WI38 (cell line): Measurements from ENCODE around the gene HAND2.

Experiments
- H3K4me3 ChIP-seq: 2 replicates; pipeline ENCODE4 v1.5.1; 2011; ENCODE audit warnings: low read depth, mild to moderate bottlenecking, control low read depth, low read length
- TF ChIP-seq, protein P1 (sequence below): IDR thresholded peaks from 2 replicates; pipeline ENCODE4 v1.5.1; 2012; ENCODE audit warnings: low read depth, mild to moderate bottlenecking, control low read depth, low read length

Gene HAND2

DNA sequence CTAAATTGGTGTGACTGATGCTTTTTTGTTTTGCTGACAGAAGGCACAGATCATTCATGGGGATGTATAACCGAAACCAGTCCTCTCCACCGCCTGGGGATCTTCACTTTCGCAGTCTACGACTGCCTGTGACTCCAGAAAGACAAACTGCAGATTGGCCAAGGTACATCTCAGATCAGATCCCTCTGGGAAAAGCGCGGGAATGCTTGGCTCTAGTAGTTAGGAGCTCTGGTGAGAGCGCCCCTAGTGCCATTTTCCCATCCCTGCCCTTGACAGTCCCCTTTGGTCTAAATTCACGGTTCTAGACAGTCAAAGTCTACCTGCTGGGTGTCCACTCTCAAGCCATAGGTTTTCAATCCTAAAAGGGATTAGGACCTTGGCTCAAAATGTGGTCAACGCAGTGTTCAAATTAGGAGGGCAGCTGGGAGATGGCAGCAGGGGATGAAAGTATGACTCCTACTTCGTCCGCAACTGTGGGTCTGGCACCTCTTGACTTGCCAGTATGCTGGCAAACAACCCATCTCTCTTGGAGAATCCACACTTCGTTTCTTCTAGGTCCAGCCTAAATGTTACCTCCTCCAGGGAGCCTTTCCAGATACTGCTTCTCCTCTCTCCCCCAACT is 6.9 kb upstream of the HAND2 start:
- TF ChIP-seq, protein P1, sequence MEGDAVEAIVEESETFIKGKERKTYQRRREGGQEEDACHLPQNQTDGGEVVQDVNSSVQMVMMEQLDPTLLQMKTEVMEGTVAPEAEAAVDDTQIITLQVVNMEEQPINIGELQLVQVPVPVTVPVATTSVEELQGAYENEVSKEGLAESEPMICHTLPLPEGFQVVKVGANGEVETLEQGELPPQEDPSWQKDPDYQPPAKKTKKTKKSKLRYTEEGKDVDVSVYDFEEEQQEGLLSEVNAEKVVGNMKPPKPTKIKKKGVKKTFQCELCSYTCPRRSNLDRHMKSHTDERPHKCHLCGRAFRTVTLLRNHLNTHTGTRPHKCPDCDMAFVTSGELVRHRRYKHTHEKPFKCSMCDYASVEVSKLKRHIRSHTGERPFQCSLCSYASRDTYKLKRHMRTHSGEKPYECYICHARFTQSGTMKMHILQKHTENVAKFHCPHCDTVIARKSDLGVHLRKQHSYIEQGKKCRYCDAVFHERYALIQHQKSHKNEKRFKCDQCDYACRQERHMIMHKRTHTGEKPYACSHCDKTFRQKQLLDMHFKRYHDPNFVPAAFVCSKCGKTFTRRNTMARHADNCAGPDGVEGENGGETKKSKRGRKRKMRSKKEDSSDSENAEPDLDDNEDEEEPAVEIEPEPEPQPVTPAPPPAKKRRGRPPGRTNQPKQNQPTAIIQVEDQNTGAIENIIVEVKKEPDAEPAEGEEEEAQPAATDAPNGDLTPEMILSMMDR, result no peak
- no peak overlapping the region for H3K4me3 ChIP-seq

DNA sequence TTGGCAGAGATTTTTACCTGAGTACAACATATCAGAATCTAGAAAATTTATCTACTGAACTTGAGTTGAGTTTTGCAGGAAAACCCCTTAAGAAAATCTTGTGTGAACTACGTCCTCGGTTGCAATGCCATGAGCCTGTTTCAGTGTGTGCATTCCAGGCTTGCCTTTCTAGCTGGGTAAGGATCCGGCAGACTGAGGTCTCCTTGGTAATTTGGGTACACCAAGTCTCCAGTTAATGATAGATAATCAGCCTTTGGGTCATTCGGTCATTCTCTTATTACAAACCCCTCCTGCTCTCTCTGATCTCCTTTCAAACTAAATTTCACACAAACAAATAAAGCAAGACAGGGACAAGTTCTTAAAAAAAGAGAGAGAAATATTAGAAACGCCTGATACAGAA is 5.9 kb upstream of the HAND2 start:
- H3K4me3 ChIP-seq, result no peak overlapping the region
- TF ChIP-seq, protein P1, result no peak

DNA sequence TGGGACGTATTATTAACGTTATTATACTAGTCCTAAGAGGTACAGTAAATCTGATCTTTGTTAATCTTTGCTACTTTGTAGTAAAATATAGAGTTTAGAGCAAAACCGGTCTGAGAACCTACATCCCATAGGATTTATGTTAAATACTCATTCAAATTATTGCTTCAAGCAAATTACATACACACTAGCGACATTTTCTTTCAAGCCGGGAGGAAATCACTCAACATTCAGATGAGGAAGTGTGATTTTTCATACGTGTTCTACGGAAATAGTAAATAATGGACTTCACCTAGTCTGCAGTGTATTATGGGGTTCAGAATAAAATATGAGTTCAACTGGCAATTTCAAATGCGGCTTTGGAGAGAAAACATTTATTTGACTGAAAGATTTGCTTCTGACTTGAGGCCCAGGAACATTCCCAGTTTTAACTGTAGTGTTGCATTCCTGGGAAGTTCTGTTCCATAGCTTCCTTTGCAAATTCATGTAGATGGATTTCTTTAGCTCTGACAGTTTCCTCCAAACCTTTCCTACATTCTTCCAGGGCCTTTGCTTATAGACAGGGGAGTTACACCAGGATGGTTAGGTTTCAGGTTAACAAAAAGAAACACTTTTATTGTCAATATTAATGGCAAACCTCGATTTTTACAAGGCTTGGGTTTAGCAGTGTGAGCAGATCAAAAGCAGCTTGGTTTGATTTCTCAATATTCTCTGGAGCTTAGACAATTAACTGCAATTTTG is 5.3 kb upstream of the HAND2 start:
- TF ChIP-seq, protein P1, result no peak
- H3K4me3 ChIP-seq, result no peak overlapping the region

DNA sequence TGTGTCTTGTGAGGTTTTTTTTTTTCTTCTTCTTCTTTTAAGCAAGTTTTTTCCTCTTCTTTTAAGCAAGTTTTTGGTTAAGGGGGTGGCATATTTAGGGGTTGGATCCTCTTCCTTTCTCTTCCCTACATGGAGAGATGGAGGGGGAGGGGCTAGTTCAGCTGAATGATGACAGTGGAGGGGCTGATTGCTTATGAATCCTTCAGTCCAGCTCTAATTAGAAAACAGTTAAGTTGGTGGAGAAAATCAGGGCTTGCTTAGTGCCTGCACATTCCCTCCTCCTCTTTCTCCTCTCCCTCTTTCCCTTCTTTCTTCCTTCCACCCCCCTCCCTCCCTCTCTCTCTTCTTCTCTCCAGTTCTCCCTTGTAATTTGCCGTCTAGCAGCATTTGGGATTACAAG is 4.4 kb upstream of the HAND2 start:
- H3K4me3 ChIP-seq, result no peak overlapping the region
- TF ChIP-seq, protein P1, result no peak

DNA sequence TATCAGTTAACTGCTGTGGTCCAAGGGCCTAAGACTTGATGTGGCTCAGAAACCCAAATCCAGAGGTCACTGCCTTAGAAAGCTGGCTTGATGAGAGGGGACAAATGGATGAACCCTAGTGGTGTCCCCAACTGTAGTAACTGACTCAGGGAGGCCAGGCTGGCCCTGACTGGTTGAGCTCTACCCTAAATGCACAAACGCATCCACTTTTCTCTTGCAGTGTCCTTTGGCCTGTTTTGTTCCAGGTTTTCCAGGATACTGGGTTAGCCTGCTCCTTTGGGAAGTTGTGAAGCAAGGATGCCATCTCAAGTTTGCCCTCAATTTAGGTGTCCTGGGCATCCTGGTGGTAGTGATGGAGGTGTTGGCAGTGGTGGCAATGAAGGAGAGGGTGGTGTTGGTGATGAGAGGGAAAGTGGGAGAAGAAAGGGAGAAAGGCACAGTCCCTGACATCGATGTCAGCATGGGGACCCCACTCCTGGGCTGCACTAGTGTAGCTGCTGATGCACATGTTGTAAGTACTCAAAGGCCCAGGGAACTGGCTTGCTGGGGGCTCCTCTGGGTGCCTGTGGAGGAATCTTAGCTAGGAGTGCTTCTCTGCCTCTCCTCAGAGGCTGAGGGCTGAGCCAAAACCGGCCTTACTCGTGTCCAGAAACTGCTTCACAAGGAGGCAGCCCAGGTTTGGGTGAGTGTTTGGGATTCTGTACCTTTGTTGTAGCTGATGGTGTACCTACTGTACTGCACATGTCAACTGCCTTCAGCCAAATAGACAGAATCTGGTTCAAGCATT is 2.9 kb upstream of the HAND2 start:
- TF ChIP-seq, protein P1, result no peak
- H3K4me3 ChIP-seq, result no peak overlapping the region

DNA sequence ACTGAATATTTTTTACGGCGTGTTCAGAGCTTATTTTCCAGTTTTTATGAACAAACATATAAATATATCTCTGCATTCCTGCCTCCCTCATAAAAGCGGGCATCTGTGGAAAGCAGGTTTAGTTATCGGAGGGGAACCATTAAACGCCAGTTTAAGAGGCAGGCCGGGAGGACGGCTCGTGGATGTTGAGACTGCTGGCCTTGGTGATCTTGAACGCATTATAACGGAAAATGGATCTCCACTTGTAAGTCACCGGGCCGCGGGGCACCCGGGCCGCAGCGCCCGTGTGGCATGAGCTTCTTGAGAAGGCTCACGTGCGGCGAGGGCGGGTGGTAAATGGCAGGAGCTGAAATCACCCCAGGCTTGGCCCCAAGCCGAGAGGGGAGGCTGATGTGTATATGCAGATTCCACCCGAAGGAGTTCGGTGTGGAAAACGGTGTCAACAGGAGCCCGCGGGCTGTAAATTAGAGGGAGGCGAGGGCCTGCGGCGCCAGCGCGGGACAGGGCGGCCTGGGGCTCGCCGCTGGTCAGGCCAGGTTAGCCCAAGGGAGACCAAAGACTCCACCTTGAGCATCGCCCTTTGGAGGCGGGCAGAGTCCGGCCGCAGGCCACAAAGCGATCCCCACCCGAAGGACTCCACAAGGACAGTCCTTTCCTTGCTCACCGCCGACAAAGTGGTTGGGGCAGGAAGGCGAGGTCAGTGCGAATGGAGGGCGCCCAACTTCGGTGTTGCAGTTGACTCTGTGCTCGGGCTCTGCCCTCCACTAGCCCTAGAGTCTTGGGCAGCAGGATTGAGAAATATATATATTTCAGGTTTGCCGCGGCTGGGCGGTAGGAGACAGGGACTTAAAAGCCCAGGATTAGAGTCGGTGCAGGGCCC is 1.3 kb upstream of the HAND2 start:
- no peak overlapping the region for H3K4me3 ChIP-seq
- TF ChIP-seq, protein P1, result no peak
